Suppressor macrophage (primary cell): ENCODE results near the gene ZBTB34.

ENCODE experiments used
- DNase-seq, 4 experiments: peaks; one replicate each; pipeline ENCODE4 v3.0.0-alpha.2; 2020 to 2022

The ZBTB34 gene

DNA sequence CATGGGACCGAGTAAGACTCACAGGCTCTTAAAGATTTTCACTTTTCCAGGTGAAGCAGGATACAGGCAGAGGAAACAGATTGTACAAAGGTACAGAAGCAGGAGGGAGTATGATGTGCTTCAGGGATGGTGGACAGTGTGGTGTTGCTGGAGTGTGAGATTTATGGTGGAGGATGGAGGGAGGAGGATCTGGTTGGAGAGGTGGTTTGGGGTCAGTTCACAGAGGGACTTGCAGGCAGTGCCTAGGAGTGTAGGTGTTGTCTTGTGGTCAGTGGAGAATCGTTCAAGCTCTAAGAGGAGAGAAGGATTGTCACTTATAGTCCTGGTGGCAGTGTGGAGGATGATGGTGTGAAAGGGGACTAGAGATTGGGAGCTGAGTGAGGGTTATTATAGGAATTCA lies 65.9 kb downstream of the ZBTB34 start:
- no peak for DNase-seq

DNA sequence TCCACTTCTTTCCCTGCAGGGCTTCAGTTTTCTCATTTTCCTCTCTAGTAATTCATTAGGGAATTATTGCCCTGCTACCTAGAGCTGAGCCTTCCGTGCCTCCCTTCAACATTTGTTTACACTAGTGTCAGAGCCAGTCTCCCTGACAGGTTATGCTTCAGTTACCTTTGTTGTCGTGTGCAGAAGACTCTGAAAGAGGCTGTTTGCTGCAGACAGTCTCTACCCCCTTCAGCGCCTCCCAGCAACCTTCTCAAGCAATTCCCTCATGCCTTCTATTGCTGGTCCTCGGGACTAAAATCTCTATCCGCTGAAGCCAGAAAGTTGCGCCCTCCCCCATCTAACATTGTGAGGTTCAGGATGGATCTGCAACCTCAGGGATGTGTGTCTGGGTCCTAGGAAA lies 67.0 kb downstream of the ZBTB34 start:
- no peak for DNase-seq

DNA sequence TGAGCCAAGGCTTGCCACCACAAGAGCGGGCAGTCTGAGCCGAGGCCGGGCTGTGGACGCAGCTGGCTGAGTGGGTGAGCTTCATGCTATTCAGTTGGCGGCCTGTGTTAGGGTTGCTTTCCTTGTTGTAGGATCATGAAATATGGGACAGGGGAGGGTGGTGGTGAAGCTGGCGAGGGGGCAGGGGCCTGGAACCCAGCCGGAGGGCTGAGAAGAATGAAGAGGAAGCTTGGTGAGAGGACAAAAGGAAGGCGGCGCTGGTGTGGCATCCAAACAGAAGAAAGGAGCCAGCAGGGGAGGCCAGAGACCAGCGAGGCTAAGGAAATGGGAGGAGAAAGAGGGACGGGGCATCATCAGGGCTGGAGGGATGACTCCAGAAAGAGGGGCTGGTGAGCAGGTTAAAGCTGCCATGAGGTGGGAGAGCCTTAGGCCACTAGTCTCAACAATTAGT lies 72.5 kb downstream of the ZBTB34 start:
- DNase-seq, result no peak

DNA sequence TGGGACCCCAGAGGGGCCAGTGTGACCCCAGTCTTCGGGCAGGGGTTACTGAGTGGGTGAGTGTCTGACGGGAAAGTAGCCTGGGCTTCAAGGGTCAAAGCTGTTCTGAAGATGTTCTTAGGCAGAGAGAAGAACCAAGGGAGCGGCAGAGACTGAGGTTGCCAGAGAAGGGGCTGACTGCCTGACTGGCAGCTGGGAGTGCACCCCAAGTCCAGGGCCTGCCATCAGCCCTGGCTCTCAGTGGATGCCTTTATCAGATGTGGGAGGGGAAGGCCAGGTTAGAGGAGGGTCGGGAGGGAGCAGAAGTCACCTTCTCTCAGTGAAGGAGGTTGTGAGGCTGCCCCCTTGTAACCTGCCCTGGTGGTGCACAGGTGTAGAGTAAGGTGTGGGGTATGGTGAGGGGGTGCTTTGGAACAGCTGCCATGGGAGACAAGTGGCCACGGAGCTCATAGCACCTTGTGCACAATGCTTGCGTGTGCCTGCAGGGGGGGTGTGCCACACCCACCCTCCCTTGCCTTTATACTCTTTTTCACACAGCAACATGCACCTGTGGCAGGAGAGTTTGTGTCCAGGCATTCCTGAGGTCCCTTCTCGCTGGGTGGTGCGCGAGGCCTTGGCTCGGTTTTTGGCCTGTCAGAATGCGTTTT lies 73.0 kb downstream of the ZBTB34 start:
- DNase-seq, result no peak

DNA sequence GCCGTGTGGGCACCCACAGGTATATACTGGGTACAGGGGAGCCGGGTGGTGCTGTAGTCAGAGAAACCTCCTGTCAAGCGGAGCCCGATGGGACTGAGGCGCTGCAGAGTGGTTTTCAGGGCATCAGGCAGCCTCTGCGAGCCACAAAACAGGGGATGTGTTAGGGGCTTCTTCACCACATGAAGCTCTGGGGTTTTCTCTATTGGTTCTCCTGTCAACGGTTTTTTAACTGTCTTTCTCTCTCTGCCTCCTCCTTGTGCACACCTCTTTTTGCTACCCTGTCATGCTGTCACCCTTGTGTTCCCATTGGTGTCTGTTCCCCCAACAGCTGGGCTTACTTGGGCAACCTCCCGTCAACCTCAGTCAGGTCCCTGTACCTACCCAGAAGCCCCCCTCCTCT lies 74.0 kb downstream of the ZBTB34 start:
- DNase-seq, result no peak
